ENCODE measurements around the gene RFC2.
A peak's percentile ranks its signal among the peaks of the same experiment; 100 is the strongest.

The RFC2 gene

DNA sequence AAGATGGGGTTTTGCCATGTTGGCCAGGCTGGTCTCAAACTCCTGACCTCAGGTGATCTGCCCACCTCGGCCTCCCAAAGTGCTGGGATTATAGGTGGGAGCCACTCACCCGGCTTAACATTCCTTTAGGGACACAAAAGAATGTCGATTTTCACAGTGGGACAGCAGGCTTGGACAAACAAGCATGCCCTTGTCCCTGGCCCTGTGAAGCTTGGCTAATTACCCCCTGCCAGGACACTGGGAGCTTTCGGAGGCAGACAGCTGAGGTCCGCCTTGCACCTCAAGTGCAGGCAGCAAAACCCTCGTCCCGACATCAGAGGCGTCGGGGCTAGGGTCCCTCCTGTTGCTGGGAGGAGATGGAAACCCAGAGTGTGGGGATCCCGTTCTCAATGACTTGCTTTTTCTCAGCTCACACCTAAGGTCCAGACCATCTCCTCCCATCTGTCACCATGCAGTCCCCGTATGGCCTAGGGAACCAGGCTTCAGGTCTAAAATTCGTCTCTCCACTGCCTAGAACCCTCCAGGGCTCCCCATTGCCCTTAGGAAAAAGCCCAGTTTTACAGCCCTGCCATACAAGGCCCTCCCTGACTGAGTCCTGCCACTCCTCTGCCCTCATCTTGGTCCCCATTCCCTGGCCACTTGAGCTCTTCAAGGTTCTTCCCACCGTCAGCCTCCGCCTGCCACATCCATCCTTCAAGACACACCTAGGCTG is 28.7 kb upstream of the RFC2 start:
- no peak; the same call in 1 of the 2 replicates for TF ChIP-seq EP300 (IDR thresholded peaks at IDR 0.05; ENCODE audit: borderline replicate concordance)
- TF ChIP-seq, protein P1, sequence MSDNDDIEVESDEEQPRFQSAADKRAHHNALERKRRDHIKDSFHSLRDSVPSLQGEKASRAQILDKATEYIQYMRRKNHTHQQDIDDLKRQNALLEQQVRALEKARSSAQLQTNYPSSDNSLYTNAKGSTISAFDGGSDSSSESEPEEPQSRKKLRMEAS (IDR thresholded peaks at IDR 0.05) = no peak
- peak; percentile 25; the same call in 1 of the 2 replicates for TF ChIP-seq TEAD4 (IDR thresholded peaks at IDR 0.05)

DNA sequence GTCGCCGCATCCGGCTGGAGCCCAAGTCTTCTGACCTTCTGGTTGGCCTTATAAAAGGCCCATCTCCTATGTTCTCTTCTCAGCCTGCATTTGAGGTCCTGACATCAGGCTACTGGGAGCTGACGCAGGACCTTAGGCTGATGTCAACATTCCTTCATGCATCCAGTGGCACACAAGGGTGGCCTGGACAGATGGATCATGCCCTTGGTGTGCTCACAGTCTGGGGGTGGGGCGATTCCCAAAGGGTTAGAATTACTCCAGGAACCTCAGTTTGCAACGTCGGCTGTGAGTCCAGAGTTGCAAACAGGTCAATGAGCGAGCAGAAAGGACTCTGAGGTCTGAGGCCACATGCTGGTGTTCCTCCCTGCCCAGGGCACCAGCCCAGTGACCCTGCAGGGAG is 26.8 kb upstream of the RFC2 start:
- TF ChIP-seq FOXM1 (IDR thresholded peaks at IDR 0.05; ENCODE audit: borderline replicate concordance, low read depth) (no peak), YY1 (IDR thresholded peaks at IDR 0.05; ENCODE audit: low read depth) (no peak), CREB1 (IDR thresholded peaks at IDR 0.05; ENCODE audit: low read depth) (no peak), TCF12 (IDR thresholded peaks at IDR 0.05; ENCODE audit: low read depth) (no peak), RAD21 (IDR thresholded peaks at IDR 0.05; ENCODE audit: low read depth) (no peak), CEBPB (IDR thresholded peaks at IDR 0.05) (no peak)
- TF ChIP-seq, protein P1 (IDR thresholded peaks at IDR 0.05) = no peak

DNA sequence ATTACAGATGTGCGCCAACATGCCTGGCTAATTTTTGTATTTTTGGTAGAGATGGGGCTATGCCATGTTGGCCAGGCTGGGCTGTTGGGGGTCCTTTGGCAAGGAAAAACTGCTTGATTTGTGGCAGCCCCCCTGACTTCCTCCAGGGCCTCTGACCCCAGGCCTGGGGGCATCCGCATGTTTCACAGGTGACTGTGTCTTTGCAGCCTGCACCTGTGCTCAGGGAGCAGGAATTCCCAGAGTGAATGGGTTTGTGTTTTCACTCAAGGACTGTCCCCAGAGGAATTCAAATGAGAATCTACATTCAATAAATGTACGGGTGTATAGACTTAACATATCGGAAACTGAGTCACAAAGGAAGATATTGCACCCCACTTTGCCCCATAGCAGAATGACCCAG is 23.4 kb upstream of the RFC2 start:
- TF ChIP-seq TEAD4 (IDR thresholded peaks at IDR 0.05) (no peak), USF1 (IDR thresholded peaks at IDR 0.05) (no peak), ZBTB7A (IDR thresholded peaks at IDR 0.05; ENCODE audit: low read depth) (no peak), TAF1 (IDR thresholded peaks at IDR 0.05; ENCODE audit: low read depth) (no peak), EP300 (IDR thresholded peaks at IDR 0.05; ENCODE audit: borderline replicate concordance) (no peak)
- TF ChIP-seq, protein P2, sequence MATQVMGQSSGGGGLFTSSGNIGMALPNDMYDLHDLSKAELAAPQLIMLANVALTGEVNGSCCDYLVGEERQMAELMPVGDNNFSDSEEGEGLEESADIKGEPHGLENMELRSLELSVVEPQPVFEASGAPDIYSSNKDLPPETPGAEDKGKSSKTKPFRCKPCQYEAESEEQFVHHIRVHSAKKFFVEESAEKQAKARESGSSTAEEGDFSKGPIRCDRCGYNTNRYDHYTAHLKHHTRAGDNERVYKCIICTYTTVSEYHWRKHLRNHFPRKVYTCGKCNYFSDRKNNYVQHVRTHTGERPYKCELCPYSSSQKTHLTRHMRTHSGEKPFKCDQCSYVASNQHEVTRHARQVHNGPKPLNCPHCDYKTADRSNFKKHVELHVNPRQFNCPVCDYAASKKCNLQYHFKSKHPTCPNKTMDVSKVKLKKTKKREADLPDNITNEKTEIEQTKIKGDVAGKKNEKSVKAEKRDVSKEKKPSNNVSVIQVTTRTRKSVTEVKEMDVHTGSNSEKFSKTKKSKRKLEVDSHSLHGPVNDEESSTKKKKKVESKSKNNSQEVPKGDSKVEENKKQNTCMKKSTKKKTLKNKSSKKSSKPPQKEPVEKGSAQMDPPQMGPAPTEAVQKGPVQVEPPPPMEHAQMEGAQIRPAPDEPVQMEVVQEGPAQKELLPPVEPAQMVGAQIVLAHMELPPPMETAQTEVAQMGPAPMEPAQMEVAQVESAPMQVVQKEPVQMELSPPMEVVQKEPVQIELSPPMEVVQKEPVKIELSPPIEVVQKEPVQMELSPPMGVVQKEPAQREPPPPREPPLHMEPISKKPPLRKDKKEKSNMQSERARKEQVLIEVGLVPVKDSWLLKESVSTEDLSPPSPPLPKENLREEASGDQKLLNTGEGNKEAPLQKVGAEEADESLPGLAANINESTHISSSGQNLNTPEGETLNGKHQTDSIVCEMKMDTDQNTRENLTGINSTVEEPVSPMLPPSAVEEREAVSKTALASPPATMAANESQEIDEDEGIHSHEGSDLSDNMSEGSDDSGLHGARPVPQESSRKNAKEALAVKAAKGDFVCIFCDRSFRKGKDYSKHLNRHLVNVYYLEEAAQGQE (IDR thresholded peaks at IDR 0.05; ENCODE audit: low read depth) = no peak

- TF ChIP-seq RAD21 (IDR thresholded peaks at IDR 0.05; ENCODE audit: low read depth) (peak; percentile 69), TEAD4 (IDR thresholded peaks at IDR 0.05) (no peak)
These were observed 21.2 kb upstream of the RFC2 start for GRCh38 chr7:74275401-74275881.

- TF ChIP-seq TCF12 (IDR thresholded peaks at IDR 0.05; ENCODE audit: low read depth) (no peak), USF1 (IDR thresholded peaks at IDR 0.05) (no peak), RAD21 (IDR thresholded peaks at IDR 0.05; ENCODE audit: low read depth) (no peak), NFIC (IDR thresholded peaks at IDR 0.05) (no peak), FOXM1 (IDR thresholded peaks at IDR 0.05; ENCODE audit: borderline replicate concordance, low read depth) (no peak), ZBTB7A (IDR thresholded peaks at IDR 0.05; ENCODE audit: low read depth) (no peak), TAF1 (IDR thresholded peaks at IDR 0.05; ENCODE audit: low read depth) (no peak), TEAD4 (IDR thresholded peaks at IDR 0.05) (no peak), EGR1 (IDR thresholded peaks at IDR 0.05) (no peak), EP300 (IDR thresholded peaks at IDR 0.05; ENCODE audit: borderline replicate concordance) (no peak), CREB1 (IDR thresholded peaks at IDR 0.05; ENCODE audit: low read depth) (no peak), YY1 (IDR thresholded peaks at IDR 0.05; ENCODE audit: low read depth) (no peak), CEBPB (IDR thresholded peaks at IDR 0.05) (no peak)
- TF ChIP-seq, protein P2 (IDR thresholded peaks at IDR 0.05; ENCODE audit: low read depth) = no peak
- TF ChIP-seq, protein P1 (IDR thresholded peaks at IDR 0.05) = no peak
These were observed 18.3 kb upstream of the RFC2 start for GRCh38 chr7:74272305-74273038.

- TF ChIP-seq, protein P2 (IDR thresholded peaks at IDR 0.05; ENCODE audit: low read depth) = no peak
- TF ChIP-seq TAF1 (IDR thresholded peaks at IDR 0.05; ENCODE audit: low read depth) = no peak
- no peak for TF ChIP-seq ZBTB7A (IDR thresholded peaks at IDR 0.05; ENCODE audit: low read depth)
These were observed 17.5 kb upstream of the RFC2 start for GRCh38 chr7:74271742-74272141.
